Osteocyte (in vitro differentiated cells): ENCODE measurements around the gene LSM10. TPM values are rescaled to one million over a fixed set of nuclear protein-coding genes. Genes with fewer than 3 reads are reported as not detected.

ENCODE experiments used
- DNase-seq: peaks from one replicate; pipeline ENCODE4 v3.0.0; 2021; ENCODE audit warnings: mixed read lengths; ENCODE audit not compliant: unreplicated experiment; ENCODE audit errors: extremely low spot score
- H3K27ac Mint-ChIP-seq: one replicate; pipeline ENCODE4 v1.8.0; 2021; ENCODE audit warnings: mild to moderate bottlenecking, mixed read lengths; ENCODE audit not compliant: unreplicated experiment
- H3K27me3 Mint-ChIP-seq: one replicate; pipeline ENCODE4 v1.8.0; 2021; ENCODE audit warnings: mixed read lengths; ENCODE audit not compliant: unreplicated experiment
- H3K36me3 Mint-ChIP-seq: one replicate; pipeline ENCODE4 v1.8.0; 2021; ENCODE audit warnings: mixed read lengths; ENCODE audit not compliant: unreplicated experiment
- H3K4me1 Mint-ChIP-seq: one replicate; pipeline ENCODE4 v1.8.0; 2021; ENCODE audit warnings: mixed read lengths; ENCODE audit not compliant: unreplicated experiment
- H3K4me3 Mint-ChIP-seq: one replicate; pipeline ENCODE4 v1.8.0; 2021; ENCODE audit warnings: mild to moderate bottlenecking, moderate library complexity, mixed read lengths; ENCODE audit not compliant: unreplicated experiment
- H3K9me3 Mint-ChIP-seq: one replicate; pipeline ENCODE4 v1.8.0; 2021; ENCODE audit warnings: mixed read lengths; ENCODE audit not compliant: unreplicated experiment
- CTCF ChIP-seq: fragments of 200-600 bp; sonication (generic); IDR thresholded peaks from 2 replicates; pipeline ENCODE4 v1.5.0; 2021; ENCODE audit warnings: antibody characterized with exemption, mild to moderate bottlenecking, moderate library complexity
- total RNA-seq: library from RNA; stranded (reverse); gene quantifications from 2 replicates; pipeline ENCODE4 v1.2.1, GENCODE V29; 2021

LSM10 gene
- total RNA-seq, 1 donor from 2014 or later = 48.2 TPM

- Mint-ChIP-seq H3K36me3 (peaks cover 26% of the 10 kb centered on the region), H3K27me3 (no peaks in the 10 kb centered on the region), H3K27ac (peak overlapping the region; percentile 99), H3K9me3 (no peaks in the 10 kb centered on the region), H3K4me1 (peaks cover 51% of the 10 kb centered on the region), H3K4me3 (peak overlapping the region; percentile 53)
- no peak for DNase-seq
- peak; percentile 44 for TF ChIP-seq CTCF
Observed at GRCh38 chr1:36351227-36351977, 46.3 kb downstream of the LSM10 start.

GRCh38 chr1:36350659-36351226 lies 47.0 kb downstream of the LSM10 start:
- no peak for TF ChIP-seq CTCF
- DNase-seq = peak; percentile 88
- Mint-ChIP-seq H3K27ac (peak overlapping the region; percentile 99), H3K36me3 (peaks cover 29% of the 10 kb centered on the region), H3K4me3 (peak overlapping the region; percentile 44), H3K4me1 (peaks cover 51% of the 10 kb centered on the region), H3K27me3 (no peaks in the 10 kb centered on the region), H3K9me3 (no peaks in the 10 kb centered on the region)

- peak overlapping the region; percentile 99 for H3K27ac Mint-ChIP-seq
- no peak overlapping the region for H3K4me3 Mint-ChIP-seq
- peaks cover 23% of the 10 kb centered on the region for H3K36me3 Mint-ChIP-seq
- H3K27me3 Mint-ChIP-seq = no peaks in the 10 kb centered on the region
- DNase-seq = no peak
- TF ChIP-seq CTCF = no peak
- no peaks in the 10 kb centered on the region for H3K9me3 Mint-ChIP-seq
- H3K4me1 Mint-ChIP-seq = peaks cover 51% of the 10 kb centered on the region
Observed at GRCh38 chr1:36349839-36350238, 47.9 kb downstream of the LSM10 start.

- Mint-ChIP-seq H3K36me3 (peaks cover 27% of the 10 kb centered on the region), H3K4me1 (peaks cover 54% of the 10 kb centered on the region), H3K27ac (peak overlapping the region; percentile 99), H3K27me3 (no peaks in the 10 kb centered on the region), H3K9me3 (no peaks in the 10 kb centered on the region), H3K4me3 (no peak overlapping the region)
- no peak for DNase-seq
- no peak for TF ChIP-seq CTCF
Observed at GRCh38 chr1:36349241-36349671, 48.5 kb downstream of the LSM10 start.

- H3K4me1 Mint-ChIP-seq = peaks cover 49% of the 10 kb centered on the region
- no peak overlapping the region for H3K27ac Mint-ChIP-seq
- TF ChIP-seq CTCF = no peak
- H3K4me3 Mint-ChIP-seq = no peak overlapping the region
- no peaks in the 10 kb centered on the region for H3K9me3 Mint-ChIP-seq
- H3K27me3 Mint-ChIP-seq = no peaks in the 10 kb centered on the region
- no peak for DNase-seq
- H3K36me3 Mint-ChIP-seq = peaks cover 27% of the 10 kb centered on the region
Observed at GRCh38 chr1:36346741-36347370, 50.9 kb downstream of the LSM10 start.
